Sciatic nerve (tissue), 2 donors: ENCODE results near the gene THPO. TPM values are rescaled to one million over a fixed set of nuclear protein-coding genes. Genes with fewer than 3 reads are reported as not detected.

Experiments
- ATAC-seq: fragments of 200-7000 bp; cut with Tn5 transposase; one replicate; pipeline ENCODE4 v1.9.1; 2020; ENCODE audit warnings: mild to moderate bottlenecking, moderate library complexity
- DNase-seq: peaks from one replicate; pipeline ENCODE4 v3.0.0-alpha.2; 2020; ENCODE audit warnings: low spot score
- intact Hi-C: fragments of 100-400 bp; cut with DNase I; formaldehyde crosslinking; loops from one replicate; pipeline ENCODE4 v1.14.2; 2022
- total RNA-seq: library from RNA; stranded (reverse); fragmentation: NEBNext Ultra II Directional; extraction: Animal tissue kit (Norgen Biotek cat#: 25700); gene quantifications from one replicate; pipeline ENCODE4 v1.2.1, GENCODE V29; 2021
- donor health status: DM: no; HTN: no; CAD: no.
- donor health status: DM: no; HTN: no; CAD: no.

Gene THPO
- 1.2 TPM for total RNA-seq

DNA sequence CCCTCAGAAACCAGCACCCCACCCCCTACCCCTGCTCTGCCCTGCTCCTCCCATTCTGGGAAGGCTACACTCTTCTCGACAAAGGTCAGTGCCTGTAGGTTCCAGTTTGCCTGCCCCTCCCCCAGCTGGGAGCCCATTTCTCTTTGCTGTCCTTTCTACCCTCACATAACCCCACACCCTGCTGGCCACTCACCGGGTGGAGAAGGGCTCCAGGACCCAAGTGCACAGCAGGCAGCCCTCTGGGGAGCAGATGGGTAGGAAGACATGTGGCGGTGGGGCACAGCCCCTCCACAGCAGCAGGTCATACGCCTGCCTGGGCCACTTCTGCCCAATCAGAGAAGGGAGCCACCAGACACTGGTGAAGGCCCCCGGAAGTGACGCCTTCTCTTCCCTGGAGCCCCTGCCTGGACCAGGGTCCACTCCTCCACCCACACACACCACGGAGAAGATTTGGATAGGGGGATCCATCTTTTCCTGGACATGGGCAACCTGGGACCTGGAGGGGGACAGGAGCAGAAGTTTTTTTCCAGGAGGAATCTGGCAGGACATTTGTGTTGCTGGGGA, at the start of gene THPO:
Gene THPO (minus strand): TSS at position 326 of the 564 bp plus-strand sequence. CDS start 1,948 bp downstream, outside the sequence.
- DNase-seq (no peak), ATAC-seq (peak; percentile 20)
- intact Hi-C loops = loop anchor here (5.0 to 10.0 kb wide), 3 partner anchors 137 to 399 kb away; no protein-coding TSS in a partner anchor

- no peak for ATAC-seq
- no peak for DNase-seq
- intact Hi-C loops = no loop called here
These were observed 48.7 kb upstream of the THPO start for GRCh38 chr3:184426691-184427141.

GRCh38 chr3:184423561-184423960, 45.6 kb upstream of the THPO start:
- DNase-seq (no peak), ATAC-seq (no peak)
- intact Hi-C loops = no loop called here

DNA sequence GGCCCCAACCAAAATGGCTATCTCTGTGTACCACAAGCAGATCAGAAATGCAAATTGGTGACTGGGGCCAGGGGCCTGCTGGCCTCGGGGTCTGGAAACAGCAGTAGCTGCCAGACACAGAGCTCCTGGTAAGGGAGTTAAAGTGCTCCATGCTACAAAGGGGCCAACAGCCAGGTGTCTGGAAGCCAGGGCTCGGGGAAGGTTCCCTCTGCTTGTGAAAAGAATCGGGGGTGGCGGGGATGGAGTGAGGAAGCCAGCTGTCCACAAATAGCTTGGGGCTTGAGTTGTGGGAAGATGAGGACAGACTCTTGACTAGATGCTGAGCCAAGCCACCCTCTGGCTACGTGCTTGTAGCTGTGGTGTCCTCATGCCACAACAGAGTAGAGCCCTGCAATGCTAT, 41.2 kb upstream of the THPO start:
- intact Hi-C loops = no loop called here
- DNase-seq = no peak
- ATAC-seq = no peak

DNA sequence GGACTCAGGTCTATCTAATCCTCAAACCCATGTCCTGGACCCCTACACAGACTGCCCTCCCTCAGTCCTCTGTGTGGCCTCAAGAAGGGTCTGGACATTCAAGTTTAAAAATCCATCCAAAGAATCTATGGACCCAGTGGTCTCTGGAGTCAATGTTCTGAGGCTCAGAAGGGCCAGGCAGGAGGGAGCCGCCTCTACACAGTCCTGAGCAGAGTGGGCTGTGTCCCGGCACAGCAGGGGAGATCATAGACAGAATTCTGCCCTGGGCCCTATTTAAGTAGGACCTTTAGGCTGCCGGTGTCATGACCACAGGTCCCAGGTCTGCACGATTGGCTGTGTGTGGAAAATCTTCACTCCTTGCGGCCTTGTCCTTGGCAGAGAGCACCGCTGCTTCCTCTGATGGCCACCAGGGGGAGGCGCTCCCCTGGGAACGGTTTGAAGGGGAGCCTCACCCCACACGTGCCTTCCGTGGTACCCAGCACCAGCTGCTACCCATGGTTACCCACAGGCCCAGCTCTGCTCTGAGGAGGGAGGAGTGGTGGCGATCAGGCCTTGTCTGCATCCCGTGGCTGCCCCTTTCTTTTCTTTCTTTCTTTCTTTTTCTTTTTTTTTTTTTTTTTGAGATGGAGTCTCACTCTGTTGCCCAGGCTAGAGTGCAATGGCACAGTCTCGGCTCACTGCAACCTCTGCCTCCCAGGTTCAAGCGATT, 39.8 kb upstream of the THPO start:
- DNase-seq = peak; percentile 77
- intact Hi-C loops = no loop called here
- peak; percentile 89 for ATAC-seq

DNA sequence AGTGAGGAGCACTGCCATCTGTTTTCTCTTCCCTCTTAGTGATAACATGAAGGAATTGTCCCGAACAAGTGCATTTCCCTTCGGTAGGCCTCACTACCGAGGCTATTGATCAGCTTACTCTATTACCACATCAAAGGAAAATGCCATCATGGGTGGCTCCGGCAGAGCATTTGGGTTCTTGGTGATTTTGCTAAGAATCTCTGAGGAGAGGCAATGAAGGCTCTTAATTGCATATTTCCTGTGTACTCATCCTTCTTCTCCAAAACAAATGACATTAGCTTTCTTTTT, 37.1 kb upstream of the THPO start:
- no peak for ATAC-seq
- no peak for DNase-seq
- intact Hi-C loops = no loop called here

GRCh38 chr3:184414418-184415202, 36.6 kb upstream of the THPO start:
- intact Hi-C loops = no loop called here
- DNase-seq (no peak), ATAC-seq (no peak)

GRCh38 chr3:184409946-184410500, 32.0 kb upstream of the THPO start:
- intact Hi-C loops = no loop called here
- ATAC-seq (no peak), DNase-seq (no peak)

DNA sequence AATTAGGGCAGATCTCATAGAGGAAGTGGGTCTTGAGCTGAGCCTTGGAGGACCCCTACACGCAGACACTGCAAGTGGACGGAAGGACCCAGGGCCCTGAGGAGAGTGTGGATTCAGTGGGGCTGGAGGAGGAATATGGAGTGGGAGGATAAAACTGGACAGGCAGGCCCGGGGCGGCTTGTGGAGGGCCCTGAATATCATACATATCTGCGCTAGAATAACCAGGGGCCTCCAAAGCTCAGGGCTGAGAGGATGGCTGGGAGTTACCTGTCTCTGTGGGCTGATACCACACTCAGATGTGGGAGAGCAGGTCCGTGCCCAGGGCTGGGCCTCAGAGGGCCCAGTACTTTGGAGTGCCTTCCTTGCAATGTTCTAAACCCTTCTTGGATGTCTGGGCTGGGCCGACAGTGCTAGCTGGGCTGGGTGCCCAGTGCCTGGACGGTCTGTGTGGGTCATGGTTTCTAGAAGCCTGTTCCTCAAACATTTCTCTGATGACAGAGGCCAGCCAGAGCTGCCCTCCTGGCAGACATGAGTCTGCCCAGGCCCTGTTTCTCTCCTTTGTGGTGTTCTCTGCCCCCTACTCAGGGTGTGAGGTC, 31.4 kb upstream of the THPO start:
- DNase-seq (no peak), ATAC-seq (no peak)
- intact Hi-C loops = no loop called here

- intact Hi-C loops = no loop called here
- ATAC-seq (no peak), DNase-seq (no peak)
These were observed 27.3 kb upstream of the THPO start for GRCh38 chr3:184405075-184406030.

- peak; percentile 95 for ATAC-seq
- intact Hi-C loops = no loop called here
- DNase-seq = no peak
These were observed 21.4 kb upstream of the THPO start for GRCh38 chr3:184399410-184399809.

DNA sequence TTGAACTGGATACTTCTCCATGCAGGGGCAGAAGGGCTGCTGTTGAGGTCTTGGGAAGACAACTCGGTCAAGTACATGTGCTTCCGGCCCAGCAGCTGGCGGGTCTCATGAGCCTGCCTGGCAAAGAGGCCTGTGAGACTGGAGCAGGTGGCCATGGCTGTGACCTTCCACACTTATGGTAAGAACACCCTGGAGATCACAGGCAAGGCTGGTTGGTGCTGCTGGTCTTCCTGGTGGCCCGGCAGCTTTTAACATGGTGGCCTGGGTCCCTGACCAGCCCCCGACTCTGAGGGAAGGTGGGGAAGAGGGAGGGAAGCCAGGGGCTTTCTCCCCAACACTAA, 17.3 kb upstream of the THPO start:
- ATAC-seq (no peak), DNase-seq (no peak)
- intact Hi-C loops = no loop called here

DNA sequence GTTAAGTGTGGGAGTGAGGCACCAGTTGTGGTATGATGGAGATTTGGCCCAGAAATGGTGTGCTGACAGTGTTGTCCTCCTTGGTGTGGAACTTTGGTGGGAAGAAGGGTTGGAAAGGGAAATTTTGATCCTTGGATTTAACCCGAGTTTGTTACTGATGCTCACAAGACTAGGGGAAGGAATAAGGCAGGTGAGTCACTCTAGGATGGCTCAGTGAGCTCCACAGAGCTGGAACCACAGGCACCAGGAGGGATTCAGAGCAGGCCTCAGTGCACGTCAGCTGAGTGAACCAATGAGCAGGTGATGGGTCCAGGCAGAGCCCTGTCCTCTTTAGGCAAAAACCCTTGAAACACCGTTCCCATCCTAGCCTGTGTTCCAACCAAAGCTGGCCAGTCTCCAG, 13.3 kb upstream of the THPO start:
- intact Hi-C loops = no loop called here
- ATAC-seq (peak; percentile 14), DNase-seq (no peak)

- no peak for ATAC-seq
- DNase-seq = no peak
- intact Hi-C loops = no loop called here
These were observed 12.0 kb upstream of the THPO start for GRCh38 chr3:184389935-184390528.

DNA sequence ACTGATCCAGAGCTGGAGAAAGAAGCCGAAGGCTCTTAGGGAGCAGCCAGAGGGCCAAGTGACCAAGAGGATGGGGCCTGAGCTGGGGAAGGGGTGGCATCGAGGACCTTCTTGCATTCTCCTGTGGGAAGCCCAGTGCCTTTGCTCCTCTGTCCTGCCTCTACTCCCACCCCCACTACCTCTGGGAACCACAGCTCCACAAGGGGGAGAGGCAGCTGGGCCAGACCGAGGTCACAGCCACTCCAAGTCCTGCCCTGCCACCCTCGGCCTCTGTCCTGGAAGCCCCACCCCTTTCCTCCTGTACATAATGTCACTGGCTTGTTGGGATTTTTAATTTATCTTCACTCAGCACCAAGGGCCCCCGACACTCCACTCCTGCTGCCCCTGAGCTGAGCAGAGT, 11.4 kb upstream of the THPO start:
- intact Hi-C loops = no loop called here
- ATAC-seq (no peak), DNase-seq (no peak)

GRCh38 chr3:184388936-184389230, 10.9 kb upstream of the THPO start:
- no peak for DNase-seq
- intact Hi-C loops = no loop called here
- ATAC-seq = no peak

GRCh38 chr3:184388164-184388935, 10.3 kb upstream of the THPO start:
- DNase-seq (no peak), ATAC-seq (no peak)
- intact Hi-C loops = no loop called here

GRCh38 chr3:184387174-184387714, 9.2 kb upstream of the THPO start:
- intact Hi-C loops = no loop called here
- no peak for DNase-seq

More at GRCh38 chr3:184387174-184387714, 9.2 kb upstream of the THPO start:
- ATAC-seq = no peak
